Adipocyte (in vitro differentiated cells): ENCODE results near the gene S100A16.

Experiments used
- DNase-seq: peaks from one replicate; pipeline ENCODE4 v3.0.0-alpha.2; 2015; ENCODE audit warnings: low read depth
- H3K27me3 ChIP-seq: replicated peaks from 2 replicates; pipeline ENCODE4 v1.7.0; 2013; ENCODE audit warnings: mild to moderate bottlenecking, low read length, moderate library complexity; ENCODE audit not compliant: control insufficient read depth, insufficient read depth
- H3K36me3 ChIP-seq: 2 replicates; pipeline ENCODE4 v1.7.0; 2013; ENCODE audit warnings: low read length, mild to moderate bottlenecking, moderate library complexity; ENCODE audit not compliant: control insufficient read depth, insufficient read depth, severe bottlenecking
- H3K4me1 ChIP-seq: 2 replicates; pipeline ENCODE4 v1.7.0; 2013; ENCODE audit warnings: mild to moderate bottlenecking, low read length, moderate library complexity; ENCODE audit not compliant: control insufficient read depth, insufficient read depth
- H3K4me3 ChIP-seq: 2 replicates; pipeline ENCODE4 v1.7.0; 2013; ENCODE audit warnings: mild to moderate bottlenecking, low read length, moderate library complexity
- H3K9ac ChIP-seq: 2 replicates; pipeline ENCODE4 v1.7.0; 2013; ENCODE audit warnings: mild to moderate bottlenecking, low read length, moderate library complexity
- H3K9me3 ChIP-seq: 2 replicates; pipeline ENCODE4 v1.7.0; 2013; ENCODE audit warnings: mild to moderate bottlenecking, low read length, moderate library complexity; ENCODE audit not compliant: control insufficient read depth

The S100A16 gene

DNA sequence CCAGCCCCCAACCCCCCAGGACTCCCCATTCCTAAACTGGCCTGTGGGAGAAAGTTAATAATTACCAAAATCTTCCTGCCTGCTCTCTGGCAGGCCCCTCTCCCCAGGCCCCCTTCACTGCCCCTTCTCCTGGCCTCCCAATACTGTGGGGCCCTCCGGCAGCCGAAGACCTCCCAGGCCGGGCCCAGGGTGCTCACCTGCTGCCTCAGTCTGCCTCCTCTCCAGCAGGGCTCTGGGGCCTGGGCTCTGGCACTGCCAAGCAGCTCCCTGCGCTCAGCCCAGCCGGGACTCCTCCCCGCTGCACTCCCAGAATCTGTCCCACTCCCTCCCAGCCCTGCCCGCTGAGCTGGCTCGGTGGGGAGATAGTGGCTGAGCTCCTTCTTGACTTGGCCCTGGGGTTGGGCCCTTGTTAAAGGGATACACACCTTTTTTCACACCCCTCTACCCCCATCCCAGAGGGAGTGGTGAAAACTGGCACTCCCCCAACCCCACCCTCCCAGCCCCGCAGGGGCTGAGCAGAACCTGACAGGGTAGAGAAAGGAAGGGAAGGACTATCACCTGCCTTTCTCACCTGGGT is at the start of gene S100A16:
Gene S100A16, minus strand, starts transcription at position 383 of the 577 bp plus-strand sequence. CDS start 4,986 bp downstream, outside the sequence.
- peak; percentile 85 for DNase-seq
- Histone ChIP-seq H3K9ac (peak within 1 kb of the TSS; percentile 95), H3K36me3 (peaks cover 3% of the 10 kb centered on the region), H3K27me3 (no peaks in the 10 kb centered on the region), H3K9me3 (no peaks in the 10 kb centered on the region), H3K4me3 (peak within 1 kb of the TSS; percentile 91), H3K4me1 (peaks cover 61% of the 10 kb centered on the region)

DNA sequence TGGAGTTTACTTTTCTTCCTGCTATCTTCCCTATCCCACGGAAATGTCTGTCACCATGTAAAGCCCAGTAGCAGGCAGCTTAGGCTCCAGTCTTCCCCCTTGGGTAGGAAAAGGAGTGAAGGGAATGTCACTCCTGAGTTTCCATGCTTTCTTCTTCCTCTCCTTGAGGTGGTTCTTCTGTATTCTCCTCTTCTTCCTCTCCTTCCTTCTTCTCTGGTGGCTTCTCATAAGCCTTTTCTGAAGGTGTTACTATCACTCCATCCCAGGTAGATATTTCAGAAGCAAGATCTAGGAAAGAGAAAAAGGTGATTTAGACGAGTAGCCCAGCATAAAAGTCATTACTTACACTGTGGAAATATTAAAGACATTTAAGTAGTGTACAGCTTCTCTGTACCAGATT is 49.3 kb upstream of the S100A16 start:
- Histone ChIP-seq H3K36me3 (peaks cover 67% of the 10 kb centered on the region), H3K9ac (no peak overlapping the region), H3K4me3 (no peak overlapping the region), H3K9me3 (no peaks in the 10 kb centered on the region), H3K4me1 (peaks cover 40% of the 10 kb centered on the region), H3K27me3 (no peaks in the 10 kb centered on the region)
- no peak for DNase-seq

DNA sequence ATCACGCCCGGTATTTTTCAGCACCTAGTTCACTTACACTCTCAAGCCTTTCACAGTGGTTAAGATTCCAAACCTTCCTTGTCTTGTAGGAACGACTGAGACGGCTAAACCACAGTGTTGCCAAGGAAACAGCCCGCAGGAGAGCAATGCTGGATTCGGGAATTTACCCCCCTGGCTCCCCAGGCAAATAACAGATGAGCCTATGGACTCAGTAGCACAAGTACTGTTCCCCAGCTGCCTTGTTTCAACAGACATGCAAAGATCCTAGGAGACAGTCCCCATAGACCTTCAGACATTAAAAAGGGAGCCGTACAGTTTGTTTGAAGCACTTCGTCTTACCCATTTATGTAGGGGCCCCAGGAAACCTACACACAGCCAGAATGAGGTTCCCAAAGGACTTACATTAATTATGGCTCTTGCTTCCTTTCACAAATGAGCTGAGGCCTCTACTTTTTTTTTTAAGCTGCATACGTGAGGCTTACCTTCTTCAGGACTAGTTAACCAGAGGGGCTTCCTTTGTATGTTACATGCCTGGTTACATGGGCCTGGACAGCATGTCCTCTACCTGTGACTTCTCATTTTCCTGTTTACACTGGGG is 48.3 kb upstream of the S100A16 start:
- no peak overlapping the region for H3K4me3 ChIP-seq
- H3K36me3 ChIP-seq: peaks cover 57% of the 10 kb centered on the region
- H3K9me3 ChIP-seq: no peaks in the 10 kb centered on the region
- H3K27me3 ChIP-seq: no peaks in the 10 kb centered on the region
- DNase-seq: no peak
- peaks cover 40% of the 10 kb centered on the region for H3K4me1 ChIP-seq
- peak overlapping the region; percentile 41 for H3K9ac ChIP-seq

- peaks cover 41% of the 10 kb centered on the region for H3K36me3 ChIP-seq
- no peak for DNase-seq
- peak overlapping the region; percentile 99 for H3K4me3 ChIP-seq
- H3K4me1 ChIP-seq: peaks cover 40% of the 10 kb centered on the region
- no peaks in the 10 kb centered on the region for H3K27me3 ChIP-seq
- H3K9ac ChIP-seq: peak overlapping the region; percentile 95
- no peaks in the 10 kb centered on the region for H3K9me3 ChIP-seq
Observed at GRCh38 chr1:153659656-153660055, 46.7 kb upstream of the S100A16 start.

DNA sequence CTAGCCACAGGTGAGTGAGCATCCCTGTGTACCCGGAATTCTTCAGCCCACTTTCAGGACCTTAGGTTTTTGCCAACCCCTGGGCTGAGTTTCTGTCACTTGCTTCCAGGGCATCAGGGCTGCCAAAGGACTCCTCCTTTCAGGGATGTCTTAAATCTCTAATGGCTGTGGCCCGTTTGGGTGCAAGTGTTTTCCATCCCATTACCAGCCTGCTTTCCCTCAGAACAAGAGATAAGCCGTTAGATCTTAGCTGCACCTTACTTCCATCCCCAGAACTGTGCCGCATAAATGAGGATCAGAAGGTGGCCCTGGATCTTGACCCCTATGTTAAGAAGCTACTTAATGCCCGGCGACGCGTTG is 46.2 kb upstream of the S100A16 start:
- Histone ChIP-seq H3K9ac (peak overlapping the region; percentile 95), H3K4me1 (peaks cover 40% of the 10 kb centered on the region), H3K4me3 (peak overlapping the region; percentile 99), H3K27me3 (no peaks in the 10 kb centered on the region), H3K9me3 (no peaks in the 10 kb centered on the region), H3K36me3 (peaks cover 36% of the 10 kb centered on the region)
- no peak for DNase-seq

DNA sequence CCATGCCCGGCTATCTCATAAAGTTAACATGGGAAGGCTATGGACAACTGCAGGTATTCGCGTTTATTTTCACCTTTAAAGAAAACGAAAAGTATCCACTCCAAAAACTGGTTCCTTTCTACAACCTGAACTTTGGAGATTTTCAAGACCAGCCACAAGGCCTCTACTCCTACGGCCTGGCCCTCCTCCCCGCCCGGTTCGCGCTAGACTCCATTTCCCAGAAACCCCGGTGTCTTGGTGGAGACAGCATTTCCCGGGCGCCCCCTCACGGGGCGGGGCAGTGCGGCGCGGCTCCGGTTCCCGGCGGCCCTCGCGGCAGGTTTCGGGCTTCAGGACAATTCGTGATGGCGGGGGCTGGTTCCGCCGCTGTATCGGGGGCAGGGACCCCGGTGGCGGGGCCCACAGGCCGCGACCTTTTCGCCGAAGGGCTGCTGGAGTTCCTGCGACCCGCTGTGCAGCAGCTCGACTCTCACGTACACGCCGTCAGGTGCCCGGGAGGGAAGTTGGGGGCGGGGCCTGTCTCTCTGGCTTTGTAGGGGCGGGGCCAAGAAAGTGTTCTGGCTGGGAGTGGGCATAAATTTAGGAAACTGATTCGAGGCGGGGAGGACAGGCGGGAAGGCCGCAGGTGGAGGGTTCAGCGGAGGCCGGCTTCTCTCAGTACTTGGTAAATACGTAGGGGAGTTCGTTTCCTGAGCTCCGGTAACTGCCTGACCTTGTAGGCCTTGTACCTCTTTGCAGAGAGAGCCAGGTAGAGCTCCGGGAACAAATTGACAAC is 45.6 kb upstream of the S100A16 start, which contains the start of gene SNAPIN:
Gene SNAPIN, plus strand, starts transcription at position 304 of the 775 bp plus-strand sequence. Its CDS starts 41 bp downstream, at position 345.
- Histone ChIP-seq H3K4me1 (peaks cover 36% of the 10 kb centered on the region), H3K9me3 (no peaks in the 10 kb centered on the region), H3K36me3 (peaks cover 30% of the 10 kb centered on the region), H3K9ac (peak within 1 kb of the TSS; percentile 95), H3K4me3 (peak within 1 kb of the TSS; percentile 99), H3K27me3 (no peaks in the 10 kb centered on the region)
- peak; percentile 95 for DNase-seq

- no peak for DNase-seq
- Histone ChIP-seq H3K4me3 (no peak overlapping the region), H3K27me3 (no peaks in the 10 kb centered on the region), H3K9ac (no peak overlapping the region), H3K4me1 (peaks cover 25% of the 10 kb centered on the region), H3K9me3 (no peaks in the 10 kb centered on the region), H3K36me3 (no peaks in the 10 kb centered on the region)
Observed at GRCh38 chr1:153655333-153655732, 42.4 kb upstream of the S100A16 start.

DNA sequence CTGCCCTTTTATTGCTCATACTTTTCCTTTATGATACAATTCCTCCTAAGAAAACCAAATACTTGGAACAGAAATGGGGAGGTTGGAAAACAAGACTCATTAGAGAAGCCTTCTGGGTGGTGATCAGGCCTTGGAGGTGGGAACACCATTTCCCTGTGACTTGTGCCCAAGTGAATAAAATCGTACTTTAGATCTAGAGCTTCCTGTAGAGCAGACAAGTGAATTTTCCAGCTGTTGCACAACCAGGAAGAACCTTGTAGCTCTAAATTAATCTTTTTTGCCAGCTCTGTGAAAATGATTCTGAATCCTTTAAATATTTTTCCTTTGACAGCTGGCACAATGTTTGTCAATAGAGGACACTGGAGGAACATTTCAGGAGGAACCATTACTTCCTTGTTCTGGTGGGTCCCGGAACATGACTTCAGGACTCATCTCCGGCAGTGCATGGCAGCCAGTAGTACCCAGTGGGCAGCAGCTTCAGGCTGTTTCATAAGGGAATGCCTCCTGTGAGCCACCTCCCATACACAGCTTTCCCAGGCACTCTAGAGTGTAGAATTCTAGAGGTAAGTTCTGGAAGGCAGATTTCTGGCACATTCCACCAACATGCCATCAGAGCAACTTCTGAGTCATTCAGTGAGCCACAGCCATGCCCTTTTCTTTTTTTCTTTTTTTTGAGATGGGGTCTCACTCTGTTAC is 40.0 kb upstream of the S100A16 start:
- Histone ChIP-seq H3K4me3 (no peak overlapping the region), H3K27me3 (no peaks in the 10 kb centered on the region)
- peak; percentile 48 for DNase-seq

DNA sequence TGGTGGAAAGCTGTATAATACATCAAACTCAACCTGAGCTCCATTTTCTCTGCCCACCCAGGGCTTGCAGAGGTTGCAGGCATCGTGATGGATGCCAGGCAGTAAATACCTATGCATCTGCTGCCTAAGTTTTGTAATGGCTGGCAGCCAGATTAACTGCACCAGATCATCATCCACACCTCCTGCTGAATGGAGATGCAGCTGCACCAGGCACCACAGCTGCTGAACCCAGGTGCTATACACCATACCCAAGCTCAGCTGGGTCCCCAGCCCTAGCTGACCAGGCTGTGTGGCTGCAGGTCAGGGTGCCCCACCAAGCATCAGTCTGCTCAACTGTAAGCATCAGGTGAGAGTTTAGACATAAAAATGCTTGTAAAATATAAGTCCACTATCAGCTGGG is 38.8 kb upstream of the S100A16 start:
- no peak overlapping the region for H3K9ac ChIP-seq
- peaks cover 26% of the 10 kb centered on the region for H3K4me1 ChIP-seq
- H3K36me3 ChIP-seq: no peaks in the 10 kb centered on the region
- no peaks in the 10 kb centered on the region for H3K9me3 ChIP-seq
- H3K27me3 ChIP-seq: no peaks in the 10 kb centered on the region
- H3K4me3 ChIP-seq: no peak overlapping the region
- no peak for DNase-seq

More for the DNA sequence above, 40.0 kb upstream of the S100A16 start:
- Histone ChIP-seq H3K36me3 (no peaks in the 10 kb centered on the region), H3K9me3 (no peaks in the 10 kb centered on the region), H3K9ac (peak overlapping the region; percentile 14), H3K4me1 (peaks cover 17% of the 10 kb centered on the region)

DNA sequence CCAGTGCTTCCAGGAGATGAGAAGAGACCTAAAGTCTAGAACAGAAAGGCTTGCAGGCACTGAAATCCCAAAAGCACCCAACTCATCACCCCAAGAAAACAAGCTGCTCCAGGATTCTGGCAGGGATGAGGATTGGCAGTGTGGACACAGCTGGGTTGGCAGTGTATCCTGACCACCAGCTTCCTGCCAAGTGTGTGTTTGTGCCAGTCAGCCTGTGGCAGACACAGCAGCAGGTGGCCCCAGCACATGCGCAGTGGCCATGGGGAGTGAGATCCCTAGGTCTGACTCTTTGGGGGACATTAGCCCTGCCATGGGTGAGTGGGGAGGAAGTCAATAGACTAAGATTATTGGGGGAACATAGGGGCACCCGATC is 36.9 kb upstream of the S100A16 start:
- Histone ChIP-seq H3K36me3 (peaks cover 17% of the 10 kb centered on the region), H3K4me1 (peaks cover 35% of the 10 kb centered on the region), H3K9me3 (no peaks in the 10 kb centered on the region), H3K27me3 (no peaks in the 10 kb centered on the region), H3K9ac (no peak overlapping the region), H3K4me3 (no peak overlapping the region)
- no peak for DNase-seq
